SK-MEL-5 (cell line): Measurements from ENCODE around the gene SOHLH1. TPM values are rescaled to one million over a fixed set of nuclear protein-coding genes. Genes with fewer than 3 reads are reported as not detected.
"Not testable (repeated sequence)": the region's sequence is repeated elsewhere in the genome, so short reads cannot be mapped to it uniquely, and the experiment has no call there.

Experiments used
- DNase-seq: peaks from one replicate; pipeline ENCODE4 v3.0.0-alpha.2; 2016; ENCODE audit warnings: low read depth, low spot score
- in situ Hi-C: cut with HindIII; loops from 2 replicates; pipeline ENCODE4 v1.10.0; 2016; ENCODE audit warnings: low sequenced_read_pairs, high pct_unique_total_duplicates, low pct_unique_long_range_greater_than_20kb
- total RNA-seq: library from RNA; depleted of rRNA; stranded (reverse); fragments of >200 nt; shearing (Covaris generic); gene quantifications from 2 replicates; pipeline ENCODE4 v1.2.3, GENCODE V29; 2014

SOHLH1 gene
- total RNA-seq, 1 experiment from 2014 or later: not detected

GRCh38 chr9:135693771-135694170 lies 5.5 kb downstream of the SOHLH1 start:
- in situ Hi-C loops: no loop called here

DNA sequence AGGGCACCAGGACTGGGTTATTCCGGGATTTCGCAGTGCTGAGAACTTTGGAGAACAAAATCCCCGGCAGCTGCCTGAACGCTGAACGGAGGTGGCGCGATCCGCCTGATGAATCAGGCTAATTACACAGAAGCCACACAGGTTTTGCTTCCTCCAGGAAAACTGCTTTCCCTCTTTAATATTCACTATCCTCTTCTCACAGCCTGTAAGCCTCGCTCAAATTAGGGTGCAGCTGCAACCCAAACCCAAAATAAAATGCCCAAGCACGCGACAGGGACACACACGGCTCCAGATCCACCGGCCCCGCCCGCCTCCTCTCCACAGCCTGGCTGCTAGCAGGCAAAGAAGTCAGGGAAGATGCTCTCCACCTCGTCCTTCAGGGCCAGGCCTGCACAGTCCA lies 6.0 kb downstream of the SOHLH1 start:
- in situ Hi-C loops: no loop called here
- DNase-seq: no peak

More at GRCh38 chr9:135693771-135694170, 5.5 kb downstream of the SOHLH1 start:
- DNase-seq: no peak

- in situ Hi-C loops: no loop called here
- DNase-seq: no peak
Measured at GRCh38 chr9:135692410-135692809, 6.9 kb downstream of the SOHLH1 start.

DNA sequence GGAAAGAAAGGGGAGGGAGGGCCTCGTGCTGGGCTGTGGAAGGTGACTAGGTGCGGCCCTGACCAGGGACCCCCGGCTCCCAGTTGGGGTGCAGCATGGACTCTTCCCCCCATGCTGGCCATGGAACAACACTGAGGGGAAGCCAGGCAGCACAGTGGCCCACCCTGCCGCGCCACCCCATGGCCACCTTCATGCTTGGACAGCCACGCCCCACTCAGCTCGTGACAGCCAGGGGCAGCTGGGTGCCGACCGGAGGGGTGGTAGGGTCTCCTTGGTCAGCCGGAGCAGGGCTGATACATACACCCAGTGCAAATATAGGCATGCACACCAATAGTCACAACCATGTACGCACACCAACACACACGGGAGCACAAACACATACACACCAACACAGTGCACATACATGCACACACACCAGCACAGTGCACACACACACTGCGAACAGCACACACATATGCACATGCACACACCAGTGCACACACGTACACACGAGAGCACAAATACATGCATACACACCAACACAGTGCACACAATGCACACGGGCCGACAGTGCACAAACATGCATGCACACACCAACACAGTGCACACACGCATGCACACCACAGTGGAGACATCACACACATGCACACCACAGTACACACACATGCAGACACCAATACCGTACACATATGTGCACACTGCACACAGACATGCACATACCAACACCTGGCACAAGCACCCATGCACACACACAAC lies 8.3 kb downstream of the SOHLH1 start:
- no peak for DNase-seq
- in situ Hi-C loops: no loop called here

- in situ Hi-C loops: no loop called here
- DNase-seq: no peak
Measured at GRCh38 chr9:135689011-135689410, 10.3 kb downstream of the SOHLH1 start.

DNA sequence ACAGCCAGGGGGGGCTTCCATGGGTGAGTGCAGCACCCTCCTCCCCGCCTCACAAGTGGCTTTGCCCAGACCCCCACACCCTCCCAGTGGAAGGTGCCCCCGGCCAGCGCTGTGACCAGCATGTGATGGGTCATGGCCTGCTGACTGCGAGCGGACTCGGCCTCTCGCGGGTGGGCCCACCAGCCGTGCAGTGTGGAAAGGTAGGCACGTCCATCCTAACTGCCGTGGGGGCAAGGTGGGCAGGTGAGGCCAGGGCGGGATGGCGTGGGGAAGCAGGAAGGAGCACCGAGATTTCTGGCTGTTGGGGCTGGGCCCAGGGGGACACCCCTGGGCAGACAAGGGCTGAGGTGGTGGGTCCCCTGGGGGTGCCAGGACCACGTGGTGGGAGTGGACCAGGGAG lies 12.1 kb downstream of the SOHLH1 start:
- no peak for DNase-seq
- in situ Hi-C loops: no loop called here

DNA sequence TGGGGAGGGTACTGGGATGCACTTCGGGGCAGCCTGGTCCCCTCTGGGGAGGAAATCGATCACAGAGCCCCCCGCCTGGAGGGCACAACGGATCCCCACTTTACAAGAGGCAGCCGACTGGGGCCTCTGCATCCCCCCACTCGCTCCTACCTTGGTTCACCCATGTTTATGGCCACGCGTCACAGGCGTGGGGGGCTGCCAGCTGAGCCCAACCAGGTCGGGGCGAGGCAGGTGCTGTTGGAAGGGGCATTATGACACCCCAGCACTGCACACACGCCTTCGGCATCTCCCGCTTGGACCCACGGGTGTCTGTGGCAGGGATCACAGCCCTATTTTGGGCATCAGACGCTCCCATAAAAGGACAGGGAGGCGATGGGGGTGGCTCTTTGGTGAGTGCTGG lies 14.6 kb downstream of the SOHLH1 start:
- no peak for DNase-seq
- in situ Hi-C loops: no loop called here

- in situ Hi-C loops: no loop called here
- no peak for DNase-seq
Measured at GRCh38 chr9:135683401-135684034, 15.8 kb downstream of the SOHLH1 start.

DNA sequence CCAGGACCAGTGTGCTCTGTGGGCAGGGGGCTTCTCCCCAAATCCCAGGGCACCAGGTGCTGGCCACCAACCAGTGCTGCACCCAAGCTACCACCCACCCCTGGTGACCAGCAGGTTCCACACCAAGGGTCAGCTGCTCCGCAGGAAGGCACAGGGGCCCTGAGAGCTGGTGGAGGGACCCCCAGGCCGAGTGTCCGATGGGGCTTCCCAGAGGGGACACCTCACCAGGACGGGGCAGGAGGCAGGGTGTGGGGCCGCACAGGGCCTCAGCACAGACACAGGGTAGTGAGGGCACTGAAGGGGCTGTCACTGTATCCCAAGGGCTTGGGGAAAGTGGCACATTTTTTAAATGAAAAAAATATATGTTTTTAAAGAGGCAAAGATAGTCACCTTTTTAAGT lies 18.1 kb downstream of the SOHLH1 start:
- in situ Hi-C loops: no loop called here
- no peak for DNase-seq

GRCh38 chr9:135680056-135680455 lies 19.2 kb downstream of the SOHLH1 start:
- in situ Hi-C loops: no loop called here
- DNase-seq: no peak

DNA sequence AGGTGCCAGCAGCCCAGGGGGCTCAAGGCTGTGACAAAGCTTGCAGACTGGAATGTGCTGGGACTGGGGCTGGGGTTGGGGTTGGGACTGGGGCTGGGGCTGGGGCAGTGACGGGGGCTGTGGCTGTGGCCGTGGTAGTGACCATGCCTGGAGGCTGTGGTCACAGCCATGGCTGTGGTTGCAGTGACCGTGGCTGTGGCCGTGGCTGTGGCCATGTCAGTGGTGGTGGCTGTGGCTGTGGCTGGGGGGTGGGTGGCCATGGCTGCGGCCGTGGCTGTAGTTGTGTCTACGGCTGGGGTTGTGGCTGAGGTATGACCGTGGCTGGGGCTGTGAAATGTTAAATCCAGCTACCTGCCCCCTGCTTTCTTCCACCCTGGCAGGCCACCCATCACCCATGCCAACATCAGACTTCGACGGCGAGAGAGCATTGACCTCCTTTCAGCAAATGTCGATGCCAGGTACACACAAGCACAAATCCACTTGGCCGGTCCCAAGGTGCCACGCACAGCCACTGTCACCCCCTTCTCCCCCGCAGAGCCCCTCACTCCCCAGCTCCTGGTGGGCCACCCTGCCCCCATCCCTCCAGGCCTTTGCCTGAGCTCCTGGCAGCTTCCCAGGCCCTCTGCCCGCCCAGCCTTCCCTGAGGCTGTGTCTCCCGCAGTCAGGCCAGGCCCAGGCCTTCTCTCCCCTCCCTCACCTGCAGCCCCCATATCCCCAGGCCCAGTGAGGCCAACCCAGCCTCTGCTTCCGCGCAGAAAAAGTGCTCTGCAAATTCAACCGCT lies 20.9 kb downstream of the SOHLH1 start:
- DNase-seq: no peak
- in situ Hi-C loops: no loop called here

DNA sequence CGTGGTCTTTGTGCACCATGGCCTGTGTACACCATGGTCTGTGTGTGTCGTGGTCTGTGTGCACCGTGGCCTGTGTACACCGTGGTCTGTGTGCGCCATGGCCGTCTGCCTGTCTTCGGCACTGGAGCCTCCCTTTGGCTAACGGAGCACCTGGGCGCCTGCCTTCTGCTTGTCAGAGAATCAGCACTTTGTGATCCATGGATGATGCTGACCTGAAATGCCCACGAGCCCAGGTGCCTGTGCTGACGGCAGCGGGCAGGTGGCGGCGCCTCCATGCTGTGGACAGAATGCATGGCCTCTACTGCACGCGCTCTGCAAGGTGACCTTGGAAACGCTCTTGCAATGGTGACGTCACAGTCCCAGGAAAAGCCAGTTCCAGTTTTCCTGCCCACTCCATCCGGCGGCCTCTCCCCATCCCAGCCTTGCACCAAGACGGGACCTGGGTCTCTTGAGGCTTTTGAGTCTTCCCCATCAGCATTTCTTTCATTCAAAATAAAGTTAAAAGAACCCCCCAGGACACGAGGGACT lies 21.6 kb downstream of the SOHLH1 start:
- DNase-seq: no peak
- in situ Hi-C loops: no loop called here

GRCh38 chr9:135676891-135677290 lies 22.4 kb downstream of the SOHLH1 start:
- in situ Hi-C loops: no loop called here
- DNase-seq: no peak

GRCh38 chr9:135674977-135675376 lies 24.3 kb downstream of the SOHLH1 start:
- no peak for DNase-seq

DNA sequence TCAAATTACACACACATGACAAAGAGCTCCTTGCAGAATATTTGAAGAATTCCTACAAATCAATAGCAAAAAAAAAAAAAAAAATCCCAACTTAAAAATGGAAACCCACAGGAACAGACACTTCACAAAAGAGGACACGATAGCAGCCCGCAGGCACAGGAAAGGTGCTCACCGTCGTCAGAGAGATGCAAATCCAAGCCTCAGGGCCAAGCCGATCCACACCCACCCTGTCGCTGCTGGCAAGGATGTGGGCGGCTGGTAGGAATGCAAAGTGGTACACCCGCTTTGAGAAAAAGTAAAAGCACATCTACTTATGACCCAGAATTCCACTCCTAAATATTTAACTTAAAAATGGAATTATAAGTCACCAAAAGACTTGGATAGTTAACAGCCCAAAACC lies 25.3 kb downstream of the SOHLH1 start:
- DNase-seq: no peak
- in situ Hi-C loops: no loop called here

More at GRCh38 chr9:135674977-135675376, 24.3 kb downstream of the SOHLH1 start:
- in situ Hi-C loops: no loop called here

GRCh38 chr9:135672786-135673185 lies 26.5 kb downstream of the SOHLH1 start:
- DNase-seq, in situ Hi-C loops: not testable (repeated sequence)

- peak; percentile 28 for DNase-seq
- in situ Hi-C loops: no loop called here
Measured at GRCh38 chr9:135671591-135672041, 27.7 kb downstream of the SOHLH1 start.
